Uterus (tissue), 4 donors: ENCODE results near the gene BIRC3. TPM values are rescaled to one million over a fixed set of nuclear protein-coding genes. Genes with fewer than 3 reads are reported as not detected.
A peak's percentile ranks its signal among the peaks of the same experiment; 100 is the strongest.

ENCODE experiments used
- DNase-seq, 2 donors: peaks; one replicate each; pipeline ENCODE4 v3.0.0-alpha.2; 2019 to 2020
- H3K27ac ChIP-seq, 2 donors: fragments of 200-600 bp; sonication (generic); 1 replicate in 1 of 2; 2 replicates in 1 of 2; pipeline ENCODE4 v1.5.1; 2016 to 2018
- H3K27me3 ChIP-seq, 2 donors: fragments of 200-600 bp; sonication (generic); one replicate each; pipeline ENCODE4 v1.5.1; 2018 to 2019; ENCODE audit warnings: control low read depth in 1 of 2
- H3K36me3 ChIP-seq, 2 donors: fragments of 200-600 bp; sonication (generic); one replicate each; pipeline ENCODE4 v1.5.1; 2019; ENCODE audit warnings: control low read depth in 1 of 2
- H3K4me1 ChIP-seq, 2 donors: fragments of 200-600 bp; sonication (generic); one replicate each; pipeline ENCODE4 v1.5.1; 2018 to 2019; ENCODE audit warnings: control low read depth in 1 of 2
- H3K4me3 ChIP-seq, 2 donors: fragments of 200-600 bp; sonication (generic); 1 replicate in 1 of 2; 2 replicates in 1 of 2; pipeline ENCODE4 v1.5.1; 2018 to 2019; ENCODE audit warnings: mild to moderate bottlenecking in 1 of 2
- H3K9me3 ChIP-seq, 2 donors: fragments of 200-600 bp; sonication (generic); one replicate each; pipeline ENCODE4 v1.5.1; 2019; ENCODE audit warnings: control low read depth in 1 of 2
- CTCF ChIP-seq, 4 experiments: fragments of 200-600 bp in 2 of 4; fragments of 450-650 bp in 2 of 4; sonication (generic) in 2 of 4; IDR thresholded peaks; one replicate each; pipeline ENCODE4 v1.5.1; 2016 to 2019; ENCODE audit warnings: antibody characterized with exemption in 4 of 4, mild to moderate bottlenecking in 2 of 4, moderate library complexity in 1 of 4
- POLR2A ChIP-seq, 2 donors: fragments of 450-650 bp; IDR thresholded peaks; one replicate each; pipeline ENCODE4 v1.6.1; 2016; ENCODE audit warnings: antibody characterized with exemption in 2 of 2, mild to moderate bottlenecking in 1 of 2, moderate library complexity in 1 of 2
- intact Hi-C: fragments of 100-400 bp; cut with DNase I; formaldehyde crosslinking; loops from one replicate; pipeline ENCODE4 v1.15.1; 2023; ENCODE audit warnings: low total_unique reads
- total RNA-seq, 4 donors: library from RNA; depleted of rRNA in 3 of 4; stranded (reverse); fragments of >200 nt in 3 of 4; gene quantifications; one replicate each; pipeline versions ENCODE4 v1.1.0 to v1.2.4, GENCODE V29; 2014 to 2023
- donor health status: DM: yes; HTN: yes; CAD: no.

Gene BIRC3
- total RNA-seq, 4 donors from 2014 or later, result 1.5 to 102 (median 8.7) TPM

- H3K27ac ChIP-seq, result no peak overlapping the region
- H3K4me3 ChIP-seq, result no peak overlapping the region
- peaks cover 0 to 9% of the 10 kb centered on the region in 2 donors for H3K4me1 ChIP-seq
- intact Hi-C loops, result no loop called here
- H3K27me3 ChIP-seq, result no peaks in the 10 kb centered on the region
- H3K36me3 ChIP-seq, result no peaks in the 10 kb centered on the region
- TF ChIP-seq CTCF (IDR thresholded peaks at IDR 0.05), result no peak
- no peak for TF ChIP-seq POLR2A (IDR thresholded peaks at IDR 0.05)
- no peaks in the 10 kb centered on the region for H3K9me3 ChIP-seq
- DNase-seq, result no peak
Observed at GRCh38 chr11:102286292-102286691, 31.0 kb upstream of the BIRC3 start.

- H3K4me1 ChIP-seq, result peaks cover 0 to 9% of the 10 kb centered on the region in 2 donors
- H3K36me3 ChIP-seq, result no peaks in the 10 kb centered on the region
- intact Hi-C loops, result no loop called here
- peak; percentile 47 to 58 for DNase-seq
- no peaks in the 10 kb centered on the region for H3K9me3 ChIP-seq
- H3K27me3 ChIP-seq, result no peaks in the 10 kb centered on the region
- TF ChIP-seq POLR2A (IDR thresholded peaks at IDR 0.05), result no peak
- TF ChIP-seq CTCF (IDR thresholded peaks at IDR 0.05), result peak; percentile 74 to 79 (median 78)
- H3K4me3 ChIP-seq, result peak overlapping the region in 1 of 2 donors; percentile 18
- peak overlapping the region; percentile 38 to 63 for H3K27ac ChIP-seq
Observed at GRCh38 chr11:102287964-102288724, 29.1 kb upstream of the BIRC3 start.

- no peak overlapping the region for H3K4me3 ChIP-seq
- peak overlapping the region; percentile 38 to 63 for H3K27ac ChIP-seq
- intact Hi-C loops, result no loop called here
- no peaks in the 10 kb centered on the region for H3K9me3 ChIP-seq
- DNase-seq, result no peak
- H3K4me1 ChIP-seq, result peaks cover 0 to 9% of the 10 kb centered on the region in 2 donors
- TF ChIP-seq CTCF (IDR thresholded peaks at IDR 0.05), result no peak
- no peak for TF ChIP-seq POLR2A (IDR thresholded peaks at IDR 0.05)
- no peaks in the 10 kb centered on the region for H3K36me3 ChIP-seq
- no peaks in the 10 kb centered on the region for H3K27me3 ChIP-seq
Observed at GRCh38 chr11:102288725-102289083, 28.6 kb upstream of the BIRC3 start.

DNA sequence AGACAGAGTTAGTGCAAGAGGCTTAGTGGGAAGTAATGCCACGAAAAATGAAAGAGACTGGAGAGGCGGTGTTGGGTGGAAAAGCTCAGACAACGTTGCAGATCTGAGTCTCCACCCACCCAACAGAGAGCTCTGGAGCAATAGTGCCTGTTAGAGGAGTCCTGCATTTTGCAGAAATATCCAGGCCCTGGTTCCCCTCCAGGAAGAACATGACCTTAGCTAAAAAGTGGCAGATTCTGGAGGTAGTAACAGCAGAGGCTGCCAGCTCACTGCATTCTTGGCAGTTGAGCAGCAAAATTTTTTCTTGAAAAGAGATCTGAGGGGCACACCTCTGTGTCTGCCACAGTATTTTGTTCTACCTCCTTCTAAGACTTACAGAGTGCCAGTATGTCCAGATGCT is 27.7 kb upstream of the BIRC3 start:
- Histone ChIP-seq H3K27ac (peak overlapping the region; percentile 38 to 63), H3K9me3 (no peaks in the 10 kb centered on the region), H3K27me3 (no peaks in the 10 kb centered on the region), H3K4me3 (no peak overlapping the region), H3K36me3 (no peaks in the 10 kb centered on the region), H3K4me1 (peaks cover 0 to 9% of the 10 kb centered on the region in 2 donors)
- DNase-seq, result no peak
- TF ChIP-seq CTCF (IDR thresholded peaks at IDR 0.05) (no peak), POLR2A (IDR thresholded peaks at IDR 0.05) (no peak)
- intact Hi-C loops, result no loop called here

GRCh38 chr11:102291831-102292230 is 25.5 kb upstream of the BIRC3 start:
- Histone ChIP-seq H3K36me3 (no peaks in the 10 kb centered on the region), H3K27me3 (no peaks in the 10 kb centered on the region), H3K9me3 (no peaks in the 10 kb centered on the region), H3K4me3 (no peak overlapping the region), H3K27ac (no peak overlapping the region), H3K4me1 (peaks cover 0 to 9% of the 10 kb centered on the region in 2 donors)
- no peak for DNase-seq
- intact Hi-C loops, result no loop called here
- TF ChIP-seq POLR2A (IDR thresholded peaks at IDR 0.05) (no peak), CTCF (IDR thresholded peaks at IDR 0.05) (no peak)
